ENCODE measurements around the gene RNF121.

Gene RNF121

GRCh38 chr11:72024069-72024754 lies 95.4 kb downstream of the RNF121 start:
- no peak for TF ChIP-seq ZNF384 (IDR thresholded peaks at IDR 0.05)
- no peak for TF ChIP-seq SP1 (IDR thresholded peaks at IDR 0.05)
- no peak for TF ChIP-seq HDGF (IDR thresholded peaks at IDR 0.05; ENCODE audit: borderline replicate concordance)
- no peak for TF ChIP-seq FOXK2 (IDR thresholded peaks at IDR 0.05)
- TF ChIP-seq L3MBTL2 (conservative IDR thresholded peaks at IDR 0.05): no peak
- no peak for TF ChIP-seq SUZ12 (IDR thresholded peaks at IDR 0.05)
- no peak for TF ChIP-seq TARDBP (IDR thresholded peaks at IDR 0.05)
- TF ChIP-seq PKNOX1 (IDR thresholded peaks at IDR 0.05): no peak
- no peak for TF ChIP-seq CTBP1 (IDR thresholded peaks at IDR 0.05; ENCODE audit: borderline replicate concordance)
- TF ChIP-seq FOXM1 (IDR thresholded peaks at IDR 0.05; ENCODE audit: borderline replicate concordance): no peak
- TF ChIP-seq FOXA1 (IDR thresholded peaks at IDR 0.05): no peak
- TF ChIP-seq BHLHE40 (IDR thresholded peaks at IDR 0.05; ENCODE audit: borderline replicate concordance): no peak
- no peak for TF ChIP-seq LEF1 (IDR thresholded peaks at IDR 0.05; ENCODE audit: borderline replicate concordance)
- TF ChIP-seq ARNT (IDR thresholded peaks at IDR 0.05): no peak
- no peak for TF ChIP-seq ELF4 (IDR thresholded peaks at IDR 0.05)
- ChIA-PET POLR2A (interaction anchor here (1.0 to 2.0 kb wide), 2 partner anchors 66 to 67 kb away, joined by 3 to 11 read pairs; no protein-coding TSS in a partner anchor), CTCF (interaction anchor here (0.7 to 2.4 kb wide), 12 partner anchors 8 to 181 kb away, joined by 3 to 38 read pairs (median 5); no protein-coding TSS in a partner anchor)
- DNase-seq (ENCODE audit: extremely low spot score): no peak

GRCh38 chr11:72026090-72026489 lies 97.2 kb downstream of the RNF121 start:
- POLR2A ChIA-PET: interaction anchor here (1.6 kb wide), 1 partner anchor 14 kb away, joined by 6 read pairs; no protein-coding TSS in a partner anchor
- CTCF ChIA-PET: interaction anchor here (1.6 to 2.4 kb wide), 4 partner anchors 49 to 118 kb away, joined by 4 to 38 read pairs (median 24); no protein-coding TSS in a partner anchor
- TF ChIP-seq SUZ12 (IDR thresholded peaks at IDR 0.05): no peak
- TF ChIP-seq SP1 (IDR thresholded peaks at IDR 0.05): no peak
- no peak for TF ChIP-seq ELF4 (IDR thresholded peaks at IDR 0.05)
- TF ChIP-seq NFRKB (IDR thresholded peaks at IDR 0.05): no peak
- no peak for TF ChIP-seq FOXA1 (IDR thresholded peaks at IDR 0.05)
- TF ChIP-seq CTBP1 (IDR thresholded peaks at IDR 0.05; ENCODE audit: borderline replicate concordance): no peak
- no peak for TF ChIP-seq LEF1 (IDR thresholded peaks at IDR 0.05; ENCODE audit: borderline replicate concordance)
- no peak for TF ChIP-seq ZNF384 (IDR thresholded peaks at IDR 0.05)
- TF ChIP-seq FOXK2 (IDR thresholded peaks at IDR 0.05): no peak
- TF ChIP-seq HDGF (IDR thresholded peaks at IDR 0.05; ENCODE audit: borderline replicate concordance): no peak
- no peak for TF ChIP-seq L3MBTL2 (conservative IDR thresholded peaks at IDR 0.05)
- no peak for TF ChIP-seq BHLHE40 (IDR thresholded peaks at IDR 0.05; ENCODE audit: borderline replicate concordance)
- TF ChIP-seq ARNT (IDR thresholded peaks at IDR 0.05): no peak
- no peak for TF ChIP-seq FOXM1 (IDR thresholded peaks at IDR 0.05; ENCODE audit: borderline replicate concordance)
- TF ChIP-seq PKNOX1 (IDR thresholded peaks at IDR 0.05): no peak
- TF ChIP-seq TARDBP (IDR thresholded peaks at IDR 0.05): no peak
- DNase-seq (ENCODE audit: extremely low spot score): no peak

GRCh38 chr11:72030472-72031045 lies 101.7 kb downstream of the RNF121 start:
- ChIA-PET POLR2A (interaction anchor here (1.7 kb wide), 1 partner anchor 9 kb away, joined by 4 read pairs; no protein-coding TSS in a partner anchor), CTCF (interaction anchor here (3.6 kb wide), 1 partner anchor 60 kb away, joined by 16 read pairs; no protein-coding TSS in a partner anchor)
- TF ChIP-seq L3MBTL2 (conservative IDR thresholded peaks at IDR 0.05): no peak
- TF ChIP-seq SUZ12 (IDR thresholded peaks at IDR 0.05): no peak
- TF ChIP-seq FOXK2 (IDR thresholded peaks at IDR 0.05): no peak
- no peak for TF ChIP-seq PKNOX1 (IDR thresholded peaks at IDR 0.05)
- TF ChIP-seq HDGF (IDR thresholded peaks at IDR 0.05; ENCODE audit: borderline replicate concordance): no peak
- TF ChIP-seq CTBP1 (IDR thresholded peaks at IDR 0.05; ENCODE audit: borderline replicate concordance): no peak
- TF ChIP-seq ZNF384 (IDR thresholded peaks at IDR 0.05): no peak
- TF ChIP-seq NFRKB (IDR thresholded peaks at IDR 0.05): no peak
- TF ChIP-seq SP1 (IDR thresholded peaks at IDR 0.05): no peak
- TF ChIP-seq BHLHE40 (IDR thresholded peaks at IDR 0.05; ENCODE audit: borderline replicate concordance): no peak
- no peak for TF ChIP-seq FOXA1 (IDR thresholded peaks at IDR 0.05)
- no peak for TF ChIP-seq ELF4 (IDR thresholded peaks at IDR 0.05)
- TF ChIP-seq ARNT (IDR thresholded peaks at IDR 0.05): no peak
- TF ChIP-seq LEF1 (IDR thresholded peaks at IDR 0.05; ENCODE audit: borderline replicate concordance): no peak
- TF ChIP-seq FOXM1 (IDR thresholded peaks at IDR 0.05; ENCODE audit: borderline replicate concordance): no peak
- no peak for TF ChIP-seq TARDBP (IDR thresholded peaks at IDR 0.05)
- no peak for DNase-seq (ENCODE audit: extremely low spot score)

- no peak for DNase-seq (ENCODE audit: extremely low spot score)
- POLR2A ChIA-PET: no interaction called here
- CTCF ChIA-PET: interaction anchor here (0.7 kb wide), 1 partner anchor 18 kb away, joined by 3 read pairs; no protein-coding TSS in a partner anchor
- TF ChIP-seq FOXM1 (IDR thresholded peaks at IDR 0.05; ENCODE audit: borderline replicate concordance) (no peak), HDGF (IDR thresholded peaks at IDR 0.05; ENCODE audit: borderline replicate concordance) (no peak), LEF1 (IDR thresholded peaks at IDR 0.05; ENCODE audit: borderline replicate concordance) (no peak), ZNF384 (IDR thresholded peaks at IDR 0.05) (no peak), TARDBP (IDR thresholded peaks at IDR 0.05) (no peak), SP1 (IDR thresholded peaks at IDR 0.05) (no peak), PKNOX1 (IDR thresholded peaks at IDR 0.05) (no peak), FOXK2 (IDR thresholded peaks at IDR 0.05) (no peak), ARNT (IDR thresholded peaks at IDR 0.05) (no peak), SUZ12 (IDR thresholded peaks at IDR 0.05) (no peak), L3MBTL2 (conservative IDR thresholded peaks at IDR 0.05) (no peak), ELF4 (IDR thresholded peaks at IDR 0.05) (no peak), BHLHE40 (IDR thresholded peaks at IDR 0.05; ENCODE audit: borderline replicate concordance) (no peak), CTBP1 (IDR thresholded peaks at IDR 0.05; ENCODE audit: borderline replicate concordance) (no peak), NFRKB (IDR thresholded peaks at IDR 0.05) (no peak), FOXA1 (IDR thresholded peaks at IDR 0.05) (no peak)
Measured at GRCh38 chr11:72036687-72037086, 107.8 kb downstream of the RNF121 start.

All from HEK293T (cell line).